Measurements from ENCODE around the gene PTPRE.

GRCh38 chr10:127871631-127872010, 35.3 kb upstream of the PTPRE start:
- TF ChIP-seq EZH2 (IDR thresholded peaks at IDR 0.05): no peak
- TF ChIP-seq POLR2AphosphoS5 (IDR thresholded peaks at IDR 0.05; ENCODE audit: borderline replicate concordance, low read depth, low read length): no peak
- no peak for TF ChIP-seq FOXP2 (optimal IDR thresholded peaks at IDR 0.05; ENCODE audit: control extremely low read depth, extremely low read length, insufficient read depth)
